ENCODE measurements around the gene FHAD1. TPM values are rescaled to one million over a fixed set of nuclear protein-coding genes. Genes with fewer than 3 reads are reported as not detected.

The FHAD1 gene
- total and polyA plus RNA-seq, 5 experiments from 2014 or later, result not detected

Other genes starting within 250 kb of the FHAD1 start
- gene TMEM51, start 93.5 kb upstream of the FHAD1 start, total RNA-seq, result not detected
- gene TMEM51, start 93.5 kb upstream of the FHAD1 start, polyA plus RNA-seq, result not detected
- gene EFHD2, start 162.7 kb downstream of the FHAD1 start, total RNA-seq, result 10 to 100 TPM; 25.3 to 26.0 TPM
- 100 to 1,000 TPM in 1 of 3 donors, 10 to 100 TPM in 2; 27.6 to 129 (median 29.5) TPM for gene EFHD2, start 162.7 kb downstream of the FHAD1 start, polyA plus RNA-seq
- under 1 TPM in 1 of 2 experiments, not detected in 1; 0.78 TPM for gene CTRC, start 191.2 kb downstream of the FHAD1 start, total RNA-seq
- gene CTRC, start 191.2 kb downstream of the FHAD1 start, polyA plus RNA-seq, result under 1 TPM in 1 of 3 donors, not detected in 2; 0.62 TPM
- not detected for gene CELA2A, start 209.5 kb downstream of the FHAD1 start, total RNA-seq
- not detected for gene CELA2A, start 209.5 kb downstream of the FHAD1 start, polyA plus RNA-seq
- gene CELA2B, start 228.9 kb downstream of the FHAD1 start, total RNA-seq, result not detected
- not detected for gene CELA2B, start 228.9 kb downstream of the FHAD1 start, polyA plus RNA-seq